HepG2 (cell line): ENCODE results near the gene TLCD3A. TPM values are rescaled to one million over a fixed set of nuclear protein-coding genes. Genes with fewer than 3 reads are reported as not detected.

Experiments used
- ELF1 ChIP-seq: sonication (generic); formaldehyde crosslinking; IDR thresholded peaks from 2 replicates; pipeline ENCODE4 v1.4.0; 2020; ENCODE audit warnings: missing genetic modification reagents
- ERF ChIP-seq: IDR thresholded peaks from 2 replicates; pipeline ENCODE4 v1.6.1; 2018; ENCODE audit warnings: missing biosample characterization, missing genetic modification reagents
- GTF3A ChIP-seq: sonication (generic); formaldehyde crosslinking; conservative IDR thresholded peaks from 2 replicates; pipeline ENCODE4 v1.4.0; 2020; ENCODE audit warnings: mild to moderate bottlenecking, missing genetic modification reagents
- KAT7 ChIP-seq: IDR thresholded peaks from 2 replicates; pipeline ENCODE4 v1.6.1; 2018; ENCODE audit warnings: borderline replicate concordance, missing compliant biosample characterization
- KDM4B ChIP-seq: sonication (generic); formaldehyde crosslinking; IDR thresholded peaks from 2 replicates; pipeline ENCODE4 v1.4.0; 2020; ENCODE audit warnings: missing genetic modification reagents
- PCBP2 ChIP-seq: fragments of 200-400 bp; formaldehyde crosslinking; optimal IDR thresholded peaks from 2 replicates; pipeline ENCODE3; 2018; ENCODE audit warnings: low read length, low read depth; ENCODE audit not compliant: poor library complexity, severe bottlenecking
- PRPF4 ChIP-seq: fragments of 200-400 bp; formaldehyde crosslinking; IDR thresholded peaks from 2 replicates; pipeline ENCODE4 v1.6.1; 2016; ENCODE audit warnings: low read length, low read depth; ENCODE audit not compliant: poor library complexity, severe bottlenecking
- RARA ChIP-seq: IDR thresholded peaks from 2 replicates; pipeline ENCODE4 v1.6.1; 2016; ENCODE audit warnings: missing genetic modification reagents, missing compliant biosample characterization
- RBM39 ChIP-seq: fragments of 200-400 bp; formaldehyde crosslinking; IDR thresholded peaks from one replicate; pipeline ENCODE4 v1.6.1; 2018; ENCODE audit warnings: antibody characterized with exemption, mild to moderate bottlenecking, low read depth, low read length; ENCODE audit not compliant: poor library complexity, severe bottlenecking
- RFXANK ChIP-seq: IDR thresholded peaks from 2 replicates; pipeline ENCODE4 v1.6.1; 2016
- SMC3 ChIP-seq: IDR thresholded peaks from 2 replicates; pipeline ENCODE4 v1.6.1; 2011; ENCODE audit warnings: low read length, improper control_type of control experiment
- SNAPC2 ChIP-seq: sonication (generic); formaldehyde crosslinking; IDR thresholded peaks from 2 replicates; pipeline ENCODE4 v1.8.1; 2022; ENCODE audit warnings: mild to moderate bottlenecking, missing genetic modification reagents
- SRSF4 ChIP-seq: fragments of 200-400 bp; formaldehyde crosslinking; IDR thresholded peaks from one replicate; pipeline ENCODE4 v1.6.1; 2018; ENCODE audit warnings: mild to moderate bottlenecking, low read depth, low read length, moderate library complexity; ENCODE audit not compliant: poor library complexity, severe bottlenecking
- SUZ12 ChIP-seq: fragments of 150-350 bp; IDR thresholded peaks from 2 replicates; pipeline ENCODE4 v1.6.1; 2014; ENCODE audit warnings: low read depth, low read length
- TBP ChIP-seq: sonication (generic); formaldehyde crosslinking; IDR thresholded peaks from 2 replicates; pipeline ENCODE4 v1.5.0; 2020; ENCODE audit warnings: missing genetic modification reagents
- TP53 ChIP-seq: sonication (generic); formaldehyde crosslinking; conservative IDR thresholded peaks from 2 replicates; pipeline ENCODE4 v1.4.0; 2020; ENCODE audit warnings: missing genetic modification reagents
- ZBTB21 ChIP-seq: sonication (generic); formaldehyde crosslinking; IDR thresholded peaks from 2 replicates; pipeline ENCODE4 v1.4.0; 2020; ENCODE audit warnings: missing genetic modification reagents
- ZBTB38 ChIP-seq: sonication (generic); formaldehyde crosslinking; IDR thresholded peaks from 2 replicates; pipeline ENCODE4 v1.5.1; 2020; ENCODE audit warnings: mild to moderate bottlenecking, missing genetic modification reagents
- ZC3H4 ChIP-seq: sonication (generic); formaldehyde crosslinking; IDR thresholded peaks from 2 replicates; pipeline ENCODE4 v1.4.0; 2020; ENCODE audit warnings: missing genetic modification reagents, borderline replicate concordance
- ZNF230 ChIP-seq: sonication (generic); formaldehyde crosslinking; IDR thresholded peaks from 2 replicates; pipeline ENCODE4 v1.4.0; 2020; ENCODE audit warnings: mild to moderate bottlenecking, missing genetic modification reagents
- ZNF256 ChIP-seq: sonication (generic); formaldehyde crosslinking; conservative IDR thresholded peaks from 2 replicates; pipeline ENCODE4 v1.4.0; 2020; ENCODE audit warnings: missing genetic modification reagents
- ZNF468 ChIP-seq: sonication (generic); formaldehyde crosslinking; IDR thresholded peaks from 2 replicates; pipeline ENCODE4 v1.8.0; 2022; ENCODE audit warnings: mild to moderate bottlenecking, moderate library complexity, missing genetic modification reagents
- ZNF589 ChIP-seq: sonication (generic); formaldehyde crosslinking; conservative IDR thresholded peaks from 2 replicates; pipeline ENCODE4 v1.8.0; 2022; ENCODE audit warnings: mild to moderate bottlenecking, moderate library complexity, missing genetic modification reagents
- ZNF629 ChIP-seq: sonication (generic); formaldehyde crosslinking; conservative IDR thresholded peaks from 2 replicates; pipeline ENCODE4 v1.5.0; 2020; ENCODE audit warnings: missing genetic modification reagents
- polyA plus RNA-seq, 8 experiments: library from polyadenylated mRNA; depleted of rRNA in 3 of 8; stranded (reverse) in 7 of 8; unstranded in 1 of 8; fragments of >200 nt; fragmentation: Illumina TruSeq in 4 of 8; extraction: Trizol in 4 of 8; gene quantifications; 2 replicates each; pipeline versions ENCODE4 v1.2.1 to v1.2.3, GENCODE V29; 2011 to 2016; ENCODE audit warnings: low read depth in 4 of 8, missing spikeins in 1 of 8, mixed read lengths in 1 of 8; ENCODE audit not compliant: insufficient read depth in 1 of 8
- total RNA-seq, 5 experiments: library from RNA; depleted of rRNA; stranded (reverse); fragments of >200 nt; fragmentation: Illumina TruSeq; extraction: Trizol; gene quantifications; 2 replicates each; pipeline ENCODE4 v1.2.3, GENCODE V29; 2016; ENCODE audit warnings: low read depth in 1 of 5
- TF ChIP-seq, protein P1 (sequence below): sonication (generic); formaldehyde crosslinking; IDR thresholded peaks from 2 replicates; pipeline ENCODE4 v1.9.0; 2022; ENCODE audit warnings: low read depth, missing genetic modification reagents
- TF ChIP-seq, protein P2 (sequence below): IDR thresholded peaks from 2 replicates; pipeline ENCODE4 v1.6.1; 2018; ENCODE audit warnings: missing genetic modification reagents, mild to moderate bottlenecking, missing compliant biosample characterization

Gene TLCD3A
- total and polyA plus RNA-seq, 2 of the 13 experiments (the other 11 are each of a cell fraction or from before 2014, with no cell fraction given): 25.2 to 46.6 TPM

- TF ChIP-seq ZNF589 (peak; percentile 87), SUZ12 (no peak), PRPF4 (no peak), GTF3A (CRISPR knock-in tag) (no peak), TBP (no peak), ELF1 (CRISPR knock-in tag) (peak; percentile 74), PCBP2 (no peak), ERF (CRISPR knock-in tag) (peak; percentile 82), KDM4B (CRISPR knock-in tag) (peak; percentile 27; the same call in 1 of the 2 replicates), SMC3 (no peak), ZNF468 (CRISPR knock-in tag) (no peak), ZBTB21 (peak; percentile 96), RARA (peak; percentile 43), ZNF256 (CRISPR knock-in tag) (0 out of 2 replicates have a peak, but pooled peaks have one; percentile 47), ZNF629 (0 out of 2 replicates have a peak, but pooled peaks have one; percentile 56), TP53 (CRISPR knock-in tag) (0 out of 2 replicates have a peak, but pooled peaks have one; percentile 52), ZBTB38 (peak; percentile 97), RBM39 (peak; percentile 79), RFXANK (peak; percentile 34; the same call in 1 of the 2 replicates), ZC3H4 (CRISPR knock-in tag) (no peak), ZNF230 (peak; percentile 83; the same call in 1 of the 2 replicates), KAT7 (peak; percentile 94), SRSF4 (no peak), SNAPC2 (no peak)
- TF ChIP-seq, protein P1, sequence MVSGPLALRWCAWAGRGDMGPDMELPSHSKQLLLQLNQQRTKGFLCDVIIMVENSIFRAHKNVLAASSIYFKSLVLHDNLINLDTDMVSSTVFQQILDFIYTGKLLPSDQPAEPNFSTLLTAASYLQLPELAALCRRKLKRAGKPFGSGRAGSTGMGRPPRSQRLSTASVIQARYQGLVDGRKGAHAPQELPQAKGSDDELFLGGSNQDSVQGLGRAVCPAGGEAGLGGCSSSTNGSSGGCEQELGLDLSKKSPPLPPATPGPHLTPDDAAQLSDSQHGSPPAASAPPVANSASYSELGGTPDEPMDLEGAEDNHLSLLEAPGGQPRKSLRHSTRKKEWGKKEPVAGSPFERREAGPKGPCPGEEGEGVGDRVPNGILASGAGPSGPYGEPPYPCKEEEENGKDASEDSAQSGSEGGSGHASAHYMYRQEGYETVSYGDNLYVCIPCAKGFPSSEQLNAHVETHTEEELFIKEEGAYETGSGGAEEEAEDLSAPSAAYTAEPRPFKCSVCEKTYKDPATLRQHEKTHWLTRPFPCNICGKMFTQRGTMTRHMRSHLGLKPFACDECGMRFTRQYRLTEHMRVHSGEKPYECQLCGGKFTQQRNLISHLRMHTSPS (CRISPR knock-in tag): peak; percentile 66; the same call in 1 of the 2 replicates
- TF ChIP-seq, protein P2, sequence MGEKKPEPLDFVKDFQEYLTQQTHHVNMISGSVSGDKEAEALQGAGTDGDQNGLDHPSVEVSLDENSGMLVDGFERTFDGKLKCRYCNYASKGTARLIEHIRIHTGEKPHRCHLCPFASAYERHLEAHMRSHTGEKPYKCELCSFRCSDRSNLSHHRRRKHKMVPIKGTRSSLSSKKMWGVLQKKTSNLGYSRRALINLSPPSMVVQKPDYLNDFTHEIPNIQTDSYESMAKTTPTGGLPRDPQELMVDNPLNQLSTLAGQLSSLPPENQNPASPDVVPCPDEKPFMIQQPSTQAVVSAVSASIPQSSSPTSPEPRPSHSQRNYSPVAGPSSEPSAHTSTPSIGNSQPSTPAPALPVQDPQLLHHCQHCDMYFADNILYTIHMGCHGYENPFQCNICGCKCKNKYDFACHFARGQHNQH (CRISPR knock-in tag): peak; percentile 88
Observed at GRCh38 chr17:781805-782731, 49.7 kb downstream of the TLCD3A start, which contains the start of the genes GLOD4 and MRM3 (continued).
